HAP-1 (cell line): Measurements from ENCODE around the gene MBD1.

Source experiments
- DNase-seq, 2 experiments: peaks; one replicate each; pipeline ENCODE4 v3.0.0-alpha.2; 2016 to 2020; ENCODE audit warnings: low spot score in 2 of 2
- H3K27me3 ChIP-seq: fragments of 250-450 bp; sonication (Bioruptor Pico); 2 replicates; pipeline ENCODE4 v1.5.1; 2020; ENCODE audit warnings: low read depth, mild to moderate bottlenecking, moderate library complexity
- H3K36me3 ChIP-seq: fragments of 250-450 bp; sonication (Bioruptor Pico); replicated peaks from 2 replicates; pipeline ENCODE4 v1.5.1; 2020; ENCODE audit warnings: mild to moderate bottlenecking
- H3K4me1 ChIP-seq: fragments of 250-450 bp; sonication (Bioruptor Pico); 2 replicates; pipeline ENCODE4 v1.5.1; 2020; ENCODE audit warnings: mild to moderate bottlenecking
- H3K4me3 ChIP-seq: fragments of 250-450 bp; sonication (Bioruptor Pico); 2 replicates; pipeline ENCODE4 v1.5.1; 2020; ENCODE audit warnings: mild to moderate bottlenecking, moderate library complexity
- H3K9me3 ChIP-seq: fragments of 250-450 bp; sonication (Bioruptor Pico); 2 replicates; pipeline ENCODE4 v1.5.1; 2020; ENCODE audit warnings: mild to moderate bottlenecking, moderate library complexity
- in situ Hi-C: fragments of 300-500 bp; cut with MboI; formaldehyde crosslinking; loops from 3 replicates; pipeline ENCODE4 v1.14.3; 2020; ENCODE audit warnings: low sequenced_read_pairs, inconsistent platforms, mixed read lengths

Gene MBD1

GRCh38 chr18:50285631-50286321, 4.5 kb upstream of the MBD1 start:
- in situ Hi-C loops, result loop anchor here (10.0 kb wide), 1 partner anchor 69 kb away; no protein-coding TSS in a partner anchor
- H3K4me1 ChIP-seq, result peaks cover 9% of the 10 kb centered on the region; the same call in 1 of the 2 replicates
- no peak for DNase-seq
- H3K36me3 ChIP-seq, result peaks cover 45% of the 10 kb centered on the region
- H3K4me3 ChIP-seq, result peak overlapping the region; percentile 97
- no peaks in the 10 kb centered on the region for H3K27me3 ChIP-seq
- no peaks in the 10 kb centered on the region; the same call in 1 of the 2 replicates for H3K9me3 ChIP-seq

- in situ Hi-C loops, result loop anchor here (10.0 kb wide), 1 partner anchor 70 kb away; no protein-coding TSS in a partner anchor
- no peak overlapping the region for H3K4me3 ChIP-seq
- H3K9me3 ChIP-seq, result no peaks in the 10 kb centered on the region; the same call in 1 of the 2 replicates
- no peaks in the 10 kb centered on the region for H3K27me3 ChIP-seq
- H3K36me3 ChIP-seq, result peaks cover 45% of the 10 kb centered on the region
- H3K4me1 ChIP-seq, result peaks cover 9% of the 10 kb centered on the region
- DNase-seq, result no peak
Measured at GRCh38 chr18:50285071-50285470, 3.7 kb upstream of the MBD1 start.

GRCh38 chr18:50284255-50284885, 3.0 kb upstream of the MBD1 start:
- in situ Hi-C loops, result loop anchor here (10.0 kb wide), 1 partner anchor 70 kb away; no protein-coding TSS in a partner anchor
- peaks cover 9% of the 10 kb centered on the region for H3K4me1 ChIP-seq

GRCh38 chr18:50283469-50284209, 2.3 kb upstream of the MBD1 start:
- H3K36me3 ChIP-seq, result peaks cover 53% of the 10 kb centered on the region
- no peaks in the 10 kb centered on the region for H3K27me3 ChIP-seq
- H3K4me3 ChIP-seq, result no peak overlapping the region
- H3K9me3 ChIP-seq, result no peaks in the 10 kb centered on the region; the same call in 1 of the 2 replicates
- H3K4me1 ChIP-seq, result peaks cover 9% of the 10 kb centered on the region
- in situ Hi-C loops, result loop anchor here (10.0 kb wide), 1 partner anchor 71 kb away; no protein-coding TSS in a partner anchor
- no peak for DNase-seq

More at GRCh38 chr18:50284255-50284885, 3.0 kb upstream of the MBD1 start:
- DNase-seq, result no peak
- H3K36me3 ChIP-seq, result peaks cover 46% of the 10 kb centered on the region
- no peak overlapping the region for H3K4me3 ChIP-seq
- H3K9me3 ChIP-seq, result no peaks in the 10 kb centered on the region; the same call in 1 of the 2 replicates
- no peaks in the 10 kb centered on the region for H3K27me3 ChIP-seq

- Histone ChIP-seq H3K27me3 (no peaks in the 10 kb centered on the region), H3K9me3 (no peaks in the 10 kb centered on the region; the same call in 1 of the 2 replicates), H3K4me1 (peaks cover 9% of the 10 kb centered on the region), H3K4me3 (no peak overlapping the region), H3K36me3 (peaks cover 60% of the 10 kb centered on the region)
- in situ Hi-C loops, result loop anchor here (10.0 kb wide), 1 partner anchor 72 kb away; no protein-coding TSS in a partner anchor
- DNase-seq, result no peak
Measured at GRCh38 chr18:50282521-50283335, 1.4 kb upstream of the MBD1 start.

GRCh38 chr18:50281972-50282520, 723 bp upstream of the MBD1 start:
- Histone ChIP-seq H3K9me3 (no peaks in the 10 kb centered on the region; the same call in 1 of the 2 replicates), H3K27me3 (no peaks in the 10 kb centered on the region), H3K4me1 (peaks cover 9% of the 10 kb centered on the region), H3K4me3 (peak overlapping the region; percentile 97), H3K36me3 (peaks cover 61% of the 10 kb centered on the region)
- no peak for DNase-seq
- in situ Hi-C loops, result loop anchor here (10.0 kb wide), 1 partner anchor 73 kb away; no protein-coding TSS in a partner anchor

- Histone ChIP-seq H3K27me3 (no peaks in the 10 kb centered on the region), H3K36me3 (peaks cover 70% of the 10 kb centered on the region), H3K9me3 (no peaks in the 10 kb centered on the region), H3K4me1 (peaks cover 3% of the 10 kb centered on the region), H3K4me3 (peak overlapping the region; percentile 97)
- DNase-seq, result no peak
- in situ Hi-C loops, result loop anchor here (10.0 kb wide), 1 partner anchor 74 kb away; no protein-coding TSS in a partner anchor
Measured at GRCh38 chr18:50280707-50281294, 522 bp downstream of the MBD1 start.

- in situ Hi-C loops, result loop anchor here (10.0 kb wide), 1 partner anchor 75 kb away; no protein-coding TSS in a partner anchor
- no peaks in the 10 kb centered on the region for H3K9me3 ChIP-seq
- no peaks in the 10 kb centered on the region for H3K27me3 ChIP-seq
- H3K36me3 ChIP-seq, result peaks cover 70% of the 10 kb centered on the region
- H3K4me3 ChIP-seq, result no peak overlapping the region
- no peak for DNase-seq
- peaks cover 3% of the 10 kb centered on the region for H3K4me1 ChIP-seq
Measured at GRCh38 chr18:50279752-50280151, 1.6 kb downstream of the MBD1 start.

- Histone ChIP-seq H3K9me3 (no peaks in the 10 kb centered on the region), H3K36me3 (peaks cover 70% of the 10 kb centered on the region), H3K27me3 (no peaks in the 10 kb centered on the region), H3K4me1 (peaks cover 3% of the 10 kb centered on the region), H3K4me3 (no peak overlapping the region)
- no peak for DNase-seq
- in situ Hi-C loops, result no loop called here
Measured at GRCh38 chr18:50277942-50278341, 3.4 kb downstream of the MBD1 start.

GRCh38 chr18:50276452-50276851, 4.9 kb downstream of the MBD1 start:
- H3K4me1 ChIP-seq, result no peaks in the 10 kb centered on the region; the same call in 1 of the 2 replicates

GRCh38 chr18:50275503-50276036, 5.8 kb downstream of the MBD1 start:
- no peaks in the 10 kb centered on the region for H3K9me3 ChIP-seq
- no peaks in the 10 kb centered on the region; the same call in 1 of the 2 replicates for H3K4me1 ChIP-seq
- H3K36me3 ChIP-seq, result peaks cover 80% of the 10 kb centered on the region
- DNase-seq, result no peak
- in situ Hi-C loops, result no loop called here
- no peak overlapping the region for H3K4me3 ChIP-seq
- no peaks in the 10 kb centered on the region for H3K27me3 ChIP-seq

More at GRCh38 chr18:50276452-50276851, 4.9 kb downstream of the MBD1 start:
- Histone ChIP-seq H3K9me3 (no peaks in the 10 kb centered on the region), H3K27me3 (no peaks in the 10 kb centered on the region), H3K4me3 (no peak overlapping the region), H3K36me3 (peaks cover 72% of the 10 kb centered on the region)
- in situ Hi-C loops, result no loop called here
- DNase-seq, result no peak

- in situ Hi-C loops, result no loop called here
- Histone ChIP-seq H3K36me3 (peaks cover 86% of the 10 kb centered on the region), H3K4me3 (no peak overlapping the region), H3K27me3 (no peaks in the 10 kb centered on the region), H3K4me1 (no peaks in the 10 kb centered on the region; the same call in 1 of the 2 replicates), H3K9me3 (no peaks in the 10 kb centered on the region)
- no peak for DNase-seq
Measured at GRCh38 chr18:50274941-50275340, 6.4 kb downstream of the MBD1 start.
